HG03571 (cell line): Measurements from ENCODE around the gene NBPF3.
"Not testable (repeated sequence)": the region's sequence is repeated elsewhere in the genome, so short reads cannot be mapped to it uniquely, and the experiment has no call there.

Experiments used
- ATAC-seq: cut with Tn5 transposase; IDR thresholded peaks from one replicate; pipeline ENCODE4 v1.9.1; 2021; ENCODE audit not compliant: unreplicated experiment

Gene NBPF3

DNA sequence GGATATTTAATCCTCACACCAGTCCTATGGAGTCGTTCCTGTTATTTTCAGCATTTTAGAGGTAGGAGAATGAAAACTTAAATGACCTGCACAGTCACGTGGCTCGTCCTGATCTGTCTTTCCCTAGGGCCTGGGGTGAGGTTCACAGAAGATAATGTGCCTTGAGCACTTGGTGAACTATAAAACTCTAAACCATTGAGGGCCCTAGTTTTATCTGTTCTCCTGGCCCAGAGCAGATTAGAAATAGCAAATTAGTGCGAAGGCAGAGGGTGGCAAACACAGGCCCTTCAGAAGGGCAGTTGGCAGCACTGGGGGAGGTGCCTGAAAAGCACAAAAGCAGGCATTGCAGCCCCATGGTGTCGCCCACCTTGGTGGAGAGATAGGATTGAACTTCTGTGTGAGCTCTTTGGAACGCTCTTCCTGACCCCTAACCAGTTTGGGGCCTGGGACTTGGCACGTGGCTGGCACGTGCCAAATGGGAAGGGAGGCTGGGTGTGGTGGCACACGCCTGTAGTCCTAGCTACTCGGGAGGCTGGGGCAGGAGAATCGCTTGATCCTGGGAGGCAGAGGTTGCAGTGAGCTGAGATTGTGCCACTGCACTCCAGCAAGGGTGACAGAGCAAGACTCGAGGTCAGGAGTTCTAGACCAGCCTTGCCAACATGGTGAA lies 1.2 kb upstream of the NBPF3 start:
- not testable (repeated sequence) for ATAC-seq

DNA sequence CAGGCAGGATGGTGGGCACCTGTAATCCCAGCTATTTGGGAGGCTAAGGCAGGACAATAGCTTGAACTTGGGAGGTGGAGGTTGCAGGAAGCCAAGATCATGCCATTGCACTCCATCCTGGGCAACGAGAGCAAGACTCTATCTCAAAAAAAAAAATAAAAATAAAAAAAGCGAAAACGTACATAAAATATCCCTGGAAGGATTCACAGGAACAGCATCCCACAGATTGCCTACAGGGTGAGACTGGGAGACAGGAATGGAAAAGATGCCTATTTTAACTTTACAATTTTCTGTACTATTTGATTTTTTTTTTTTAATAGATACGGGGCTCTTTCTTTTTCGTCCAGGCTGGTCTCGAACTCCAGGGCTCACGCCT lies 604 bp upstream of the NBPF3 start:
- ATAC-seq: no peak

GRCh38 chr1:21440630-21441125 lies 741 bp downstream of the NBPF3 start:
- not testable (repeated sequence) for ATAC-seq

GRCh38 chr1:21446647-21447046 lies 6.7 kb downstream of the NBPF3 start:
- not testable (repeated sequence) for ATAC-seq

GRCh38 chr1:21447311-21447710 lies 7.4 kb downstream of the NBPF3 start:
- no peak for ATAC-seq

DNA sequence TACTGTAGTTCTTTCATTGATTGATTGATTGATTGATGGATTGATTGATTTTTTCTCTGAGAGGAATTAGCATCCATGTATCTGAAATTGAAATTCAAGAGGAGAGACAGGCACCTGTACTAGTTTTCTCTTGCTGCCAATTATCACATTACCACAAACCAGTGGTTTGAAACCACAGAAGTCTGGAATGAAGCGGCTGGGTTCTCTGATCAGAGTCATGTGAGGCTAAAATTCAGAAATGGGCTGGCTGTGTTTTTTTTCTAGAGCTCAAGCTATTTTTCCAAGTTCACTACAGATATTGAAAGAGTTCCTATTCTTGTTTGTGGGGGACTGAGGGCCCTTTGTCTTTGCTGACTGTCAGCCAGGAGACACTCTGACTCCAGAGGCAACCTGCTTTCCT lies 10.0 kb downstream of the NBPF3 start:
- ATAC-seq: no peak

DNA sequence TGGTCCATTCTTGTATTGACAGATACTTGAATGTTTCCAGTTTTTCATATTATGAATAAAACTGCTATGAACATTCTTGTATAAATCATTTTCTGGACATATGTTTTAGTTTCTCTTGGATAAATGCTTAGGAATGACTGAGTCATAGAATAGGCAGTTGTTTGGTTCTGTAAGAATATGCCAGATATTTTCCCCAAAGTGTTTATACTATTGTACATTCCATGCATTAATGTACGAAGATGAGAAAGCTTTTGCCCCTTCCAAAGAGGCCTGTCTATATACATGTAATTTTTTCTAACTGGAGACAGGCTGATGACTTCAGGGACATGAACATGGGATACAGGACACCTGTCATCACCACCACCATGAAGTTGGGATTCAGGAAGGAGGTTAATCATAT lies 11.3 kb downstream of the NBPF3 start:
- no peak for ATAC-seq

GRCh38 chr1:21451981-21452411 lies 12.1 kb downstream of the NBPF3 start:
- no peak for ATAC-seq

- not testable (repeated sequence) for ATAC-seq
These were observed 14.2 kb downstream of the NBPF3 start for GRCh38 chr1:21453964-21454614.

- not testable (repeated sequence) for ATAC-seq
These were observed 15.0 kb downstream of the NBPF3 start for GRCh38 chr1:21454904-21455303.

DNA sequence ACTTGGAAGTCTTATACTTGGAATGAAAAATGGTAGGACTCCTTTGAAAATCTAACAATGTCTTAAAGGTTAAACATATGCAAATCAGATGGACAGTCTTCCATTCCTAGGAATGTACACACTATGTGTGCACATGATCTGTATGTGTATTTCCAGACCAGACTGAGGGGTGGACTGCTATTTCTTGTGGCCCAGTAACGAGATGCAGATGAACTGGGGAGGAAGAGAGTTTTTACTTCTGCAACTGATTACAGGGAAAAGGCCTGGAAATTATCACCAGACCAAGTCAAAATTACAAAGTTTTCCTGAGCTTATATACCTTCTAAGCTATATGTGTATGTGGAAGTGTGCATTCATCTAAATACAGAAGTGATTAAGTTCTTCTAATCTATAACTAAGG lies 17.7 kb downstream of the NBPF3 start:
- ATAC-seq: no peak

- ATAC-seq: not testable (repeated sequence)
These were observed 25.2 kb downstream of the NBPF3 start for GRCh38 chr1:21465127-21465526.

DNA sequence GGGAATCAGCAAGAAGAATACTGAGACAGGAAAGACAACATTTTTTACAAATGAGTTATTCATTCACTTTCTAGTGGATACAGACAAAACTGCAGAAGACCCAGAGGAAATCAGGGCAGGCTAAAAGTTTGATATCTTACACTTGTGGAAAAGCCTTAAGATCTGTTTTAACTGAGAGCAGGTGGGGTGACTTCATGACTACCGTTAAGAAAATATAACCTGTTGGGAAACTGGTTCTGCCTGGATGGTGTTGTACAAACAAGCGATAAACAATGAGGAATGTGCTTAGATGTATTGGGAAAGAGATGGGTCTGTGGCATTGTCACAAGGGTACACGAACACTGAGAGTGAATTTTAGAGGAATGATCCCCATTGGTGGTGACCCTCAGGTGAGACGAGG lies 28.0 kb downstream of the NBPF3 start:
- not testable (repeated sequence) for ATAC-seq

DNA sequence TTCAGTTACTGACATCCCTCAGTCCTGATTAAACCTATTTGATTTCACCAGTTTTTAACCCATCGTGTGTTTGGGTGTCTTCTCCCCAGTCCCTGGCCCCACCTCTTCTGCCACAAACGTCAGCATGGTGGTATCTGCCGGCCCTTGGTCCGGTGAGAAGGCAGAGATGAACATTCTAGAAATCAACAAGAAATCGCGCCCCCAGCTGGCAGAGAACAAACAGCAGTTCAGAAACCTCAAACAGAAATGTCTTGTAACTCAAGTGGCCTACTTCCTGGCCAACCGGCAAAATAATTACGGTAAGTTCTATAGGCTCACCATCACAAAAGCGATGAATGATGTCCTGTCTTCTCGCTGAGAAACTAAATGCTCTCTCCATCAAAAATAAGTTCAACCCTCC lies 28.7 kb downstream of the NBPF3 start:
- no peak for ATAC-seq

DNA sequence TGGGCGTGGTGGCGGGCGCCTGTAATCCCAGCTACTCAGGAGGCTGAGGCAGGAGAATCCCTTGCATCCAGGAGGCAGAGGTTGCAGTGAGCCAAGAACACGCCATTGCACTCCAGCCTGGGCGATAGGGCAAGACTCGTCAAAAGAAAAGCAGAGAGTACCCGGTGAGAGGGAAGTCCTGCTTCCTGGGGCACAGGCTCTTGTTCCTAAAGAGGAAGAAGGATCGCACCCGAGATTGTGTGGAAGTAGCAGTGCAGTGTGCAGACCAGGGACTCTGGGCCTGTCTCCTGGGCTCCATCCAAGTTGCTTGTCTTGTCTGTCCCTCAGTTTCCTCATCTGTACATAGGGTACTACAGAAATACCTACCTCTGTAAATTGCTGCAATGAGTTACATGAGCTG lies 29.6 kb downstream of the NBPF3 start:
- no peak for ATAC-seq

DNA sequence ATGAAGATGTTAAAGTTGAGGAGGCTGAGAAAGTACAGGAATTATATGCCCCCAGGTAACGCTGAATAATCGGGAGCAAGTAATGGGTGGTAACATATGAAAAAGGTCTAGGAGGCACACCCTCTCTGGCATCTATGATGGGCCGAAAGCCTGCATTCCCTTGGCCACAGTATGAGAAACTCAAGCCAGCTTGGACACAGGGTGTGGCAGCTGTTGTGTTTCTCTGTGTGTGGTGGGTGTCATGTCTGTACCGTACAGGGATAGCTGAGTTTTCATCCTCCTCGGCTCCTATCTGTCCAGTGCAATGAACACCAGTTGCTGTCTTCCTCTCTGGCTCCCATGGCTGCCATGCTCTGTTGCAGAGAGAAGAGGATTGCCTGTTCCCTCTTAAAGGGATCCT lies 32.9 kb downstream of the NBPF3 start:
- ATAC-seq: no peak

GRCh38 chr1:21478356-21478755 lies 38.4 kb downstream of the NBPF3 start:
- no peak for ATAC-seq

DNA sequence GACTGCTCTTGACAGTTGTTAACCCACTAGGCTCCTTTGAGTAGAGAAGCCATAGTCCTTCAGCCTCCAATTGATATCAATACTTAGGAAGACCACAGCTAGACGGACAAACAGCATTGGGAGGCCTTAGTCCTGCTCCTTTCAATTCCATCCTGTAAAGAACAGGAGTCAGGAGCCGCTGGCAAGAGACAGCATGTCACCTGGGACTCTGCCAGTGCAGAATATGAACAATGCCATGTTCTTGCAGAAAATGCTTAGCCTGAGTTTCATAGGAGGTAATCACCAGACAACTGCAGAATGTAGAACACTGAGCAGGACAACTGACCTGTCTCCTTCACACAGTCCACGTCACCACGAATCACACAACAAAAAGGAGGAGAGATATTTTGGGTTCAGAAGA lies 43.9 kb downstream of the NBPF3 start:
- not testable (repeated sequence) for ATAC-seq

- ATAC-seq: no peak
These were observed 49.2 kb downstream of the NBPF3 start for GRCh38 chr1:21489146-21489545.

DNA sequence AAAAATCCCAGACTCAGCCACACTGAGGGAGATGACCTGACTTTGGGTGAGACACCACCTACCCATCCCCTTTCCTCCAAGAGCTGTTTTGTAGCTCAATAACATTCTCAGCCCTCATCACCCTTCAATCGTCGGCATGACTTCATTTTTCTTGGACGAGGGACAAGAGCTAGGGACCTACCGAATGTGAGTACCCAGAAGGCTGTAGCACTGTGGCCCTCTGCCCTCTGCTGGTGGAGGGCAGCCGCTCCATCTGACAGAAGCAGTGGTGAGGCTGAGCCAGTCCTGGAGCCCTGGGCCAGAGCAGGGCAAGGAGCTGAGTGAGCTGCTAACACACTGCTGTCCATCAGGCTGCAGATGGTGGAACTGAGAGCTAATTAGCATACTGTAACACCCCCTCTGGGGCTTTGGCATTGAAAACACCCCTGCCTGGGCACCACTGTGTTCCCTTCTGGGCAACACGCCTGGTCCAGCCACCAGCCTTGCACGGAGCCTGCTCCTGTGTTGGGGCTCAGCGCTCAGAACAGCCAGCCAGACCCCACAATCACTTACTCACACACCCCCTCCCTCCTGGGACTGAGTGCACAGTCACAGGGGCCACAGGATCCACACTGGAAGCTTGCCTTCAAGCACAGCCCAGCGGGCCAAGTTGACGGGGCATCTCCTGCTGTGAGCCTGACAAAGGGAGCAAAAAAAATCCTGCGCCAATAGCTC lies 51.0 kb downstream of the NBPF3 start:
- ATAC-seq: no peak

GRCh38 chr1:21491488-21492355 lies 51.8 kb downstream of the NBPF3 start:
- no peak for ATAC-seq
